ENCODE data around the gene TLR6.

Gene TLR6

DNA sequence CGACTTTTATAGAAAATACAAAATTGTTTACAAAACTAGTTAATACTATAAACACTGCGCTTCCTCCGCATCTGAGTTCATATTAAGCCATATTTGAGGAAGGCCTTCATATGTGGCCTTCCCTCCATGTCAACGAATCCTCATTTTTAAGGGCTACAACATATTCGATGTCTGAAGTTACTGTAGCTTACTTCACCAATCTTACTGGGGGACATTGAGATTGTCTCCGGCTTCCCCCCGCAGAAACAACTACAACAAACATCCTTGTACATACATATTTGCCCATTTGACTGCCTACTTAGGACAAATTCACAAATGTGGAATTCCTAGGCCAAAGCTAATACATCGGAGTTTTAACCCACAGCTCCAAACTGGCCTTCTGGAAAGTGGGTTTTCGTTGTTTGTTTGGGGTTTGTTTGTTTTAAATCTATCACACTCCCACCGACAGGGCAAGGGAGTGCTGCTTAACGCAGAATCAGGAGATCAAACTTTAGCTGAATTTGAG lies 10.4 kb upstream of the TLR6 start:
- DNase-seq: no peak

DNA sequence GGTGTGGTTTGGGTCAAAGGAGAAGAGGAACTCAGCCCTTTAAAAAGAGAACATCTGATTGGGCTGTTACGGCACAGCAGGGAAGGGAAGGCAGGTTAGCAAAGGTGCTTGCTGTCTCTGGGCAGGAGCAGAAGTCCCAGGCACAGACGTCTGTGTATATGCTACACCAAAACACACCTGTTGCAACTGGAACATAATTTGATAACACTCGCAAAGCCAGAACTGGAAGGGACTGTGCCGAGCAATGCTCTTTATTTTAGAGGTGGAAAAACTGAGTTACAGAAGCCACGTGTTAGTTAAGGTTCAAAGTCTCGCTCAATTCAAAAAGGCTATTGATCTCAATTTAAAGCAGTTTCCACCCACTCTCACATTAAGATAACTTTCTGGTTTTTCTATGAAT lies 8.8 kb upstream of the TLR6 start:
- DNase-seq: peak in 1 of 2 experiments; percentile 21

DNA sequence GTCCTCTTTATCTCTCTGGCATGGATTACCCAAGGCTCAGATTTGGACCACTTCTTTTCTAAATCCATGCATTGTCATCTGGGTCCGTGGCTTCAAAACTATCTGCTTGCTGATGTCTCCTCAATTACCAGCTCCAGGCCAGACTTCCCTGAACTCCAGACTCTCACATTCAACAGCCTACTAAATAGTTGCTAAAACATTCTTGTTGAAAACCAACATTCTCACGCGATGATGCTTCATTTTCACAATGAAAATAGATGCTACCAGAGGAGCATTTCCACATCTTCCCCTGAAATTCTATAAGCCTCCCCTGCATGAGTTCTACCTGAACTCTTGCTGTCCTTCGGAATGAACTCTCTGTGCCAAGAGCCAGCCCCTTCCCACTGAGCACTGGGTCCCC lies 5.2 kb upstream of the TLR6 start:
- no peak for DNase-seq

- peak; percentile 44 to 49 for DNase-seq
Observed at GRCh38 chr4:38860788-38861424, 4.3 kb upstream of the TLR6 start.

- no peak for DNase-seq
Observed at GRCh38 chr4:38859501-38859900, 2.9 kb upstream of the TLR6 start.

DNA sequence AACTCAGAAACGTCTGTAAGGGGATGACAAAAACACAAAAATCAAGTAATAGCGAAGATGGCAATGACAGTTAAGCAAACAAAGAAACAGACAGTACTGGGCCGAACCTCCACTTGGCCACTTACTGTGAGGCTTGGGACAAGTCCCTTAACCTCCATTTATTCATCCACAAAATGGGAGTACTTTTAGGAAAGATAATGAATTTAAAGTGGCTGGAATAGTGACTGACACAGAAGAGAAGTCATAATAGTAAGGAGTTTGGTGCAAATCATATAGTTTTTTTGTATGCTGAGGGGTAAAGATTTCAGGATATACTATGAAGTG lies 1.4 kb upstream of the TLR6 start:
- no peak for DNase-seq

GRCh38 chr4:38857354-38858096 lies 908 bp upstream of the TLR6 start:
- DNase-seq: peak in 1 of 2 experiments; percentile 42

GRCh38 chr4:38856046-38856445 lies 571 bp downstream of the TLR6 start:
- DNase-seq: no peak

DNA sequence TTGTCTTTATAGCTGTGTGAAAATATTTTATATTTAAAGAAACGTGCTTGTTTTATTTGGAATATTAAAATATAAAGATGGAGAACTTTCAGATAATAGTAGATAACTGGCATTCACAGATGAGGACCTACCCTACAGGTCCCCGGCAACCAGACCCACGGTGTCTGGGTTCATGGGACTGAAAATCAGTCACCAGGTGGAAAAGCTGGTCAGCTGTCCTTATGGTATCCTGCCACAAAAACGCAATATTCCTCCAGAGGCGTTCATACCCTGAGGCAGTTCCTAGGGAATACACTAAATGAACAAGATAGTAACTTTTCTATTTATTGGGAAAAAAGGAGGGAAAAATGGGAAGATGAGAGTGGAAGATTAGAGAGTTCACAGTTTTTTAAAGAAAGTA lies 1.2 kb downstream of the TLR6 start:
- no peak for DNase-seq

DNA sequence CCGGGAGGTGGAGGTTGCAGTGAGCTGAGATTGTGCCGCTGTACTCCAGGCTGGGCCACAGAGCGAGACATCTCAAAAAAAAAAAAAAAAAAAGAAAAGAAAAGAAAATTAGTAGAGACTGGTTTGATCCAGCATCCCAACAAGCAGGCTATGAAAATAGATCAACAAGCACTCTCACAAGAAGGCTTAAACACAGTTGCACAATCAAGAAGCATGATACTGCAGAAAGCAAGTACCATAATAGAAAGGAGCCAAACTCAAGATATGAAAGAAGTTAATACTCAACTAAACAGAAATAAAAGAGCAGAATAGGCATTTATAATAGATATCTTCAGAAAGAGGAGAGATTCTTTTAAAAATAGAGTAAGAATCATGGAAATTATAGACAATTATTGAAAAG lies 10.6 kb downstream of the TLR6 start:
- no peak for DNase-seq

DNA sequence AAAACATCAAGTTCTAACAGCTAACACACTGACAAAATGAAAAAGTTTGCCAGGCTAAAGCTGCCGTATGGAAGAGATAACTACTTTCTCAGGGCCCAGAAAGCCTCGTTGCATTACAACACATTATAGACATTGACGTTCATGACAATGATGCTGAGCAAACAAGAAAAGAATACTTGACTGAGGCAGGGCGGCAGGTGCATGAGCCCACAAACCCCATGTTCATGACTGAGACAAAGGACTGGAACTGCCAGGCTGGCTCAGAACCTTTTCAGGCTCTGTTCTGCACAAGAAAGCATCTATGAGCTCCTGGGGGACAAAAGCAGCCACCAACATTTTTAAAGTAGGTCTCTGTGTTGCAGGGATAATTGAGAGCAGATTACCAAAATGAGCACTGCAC lies 13.6 kb downstream of the TLR6 start:
- no peak for DNase-seq

DNA sequence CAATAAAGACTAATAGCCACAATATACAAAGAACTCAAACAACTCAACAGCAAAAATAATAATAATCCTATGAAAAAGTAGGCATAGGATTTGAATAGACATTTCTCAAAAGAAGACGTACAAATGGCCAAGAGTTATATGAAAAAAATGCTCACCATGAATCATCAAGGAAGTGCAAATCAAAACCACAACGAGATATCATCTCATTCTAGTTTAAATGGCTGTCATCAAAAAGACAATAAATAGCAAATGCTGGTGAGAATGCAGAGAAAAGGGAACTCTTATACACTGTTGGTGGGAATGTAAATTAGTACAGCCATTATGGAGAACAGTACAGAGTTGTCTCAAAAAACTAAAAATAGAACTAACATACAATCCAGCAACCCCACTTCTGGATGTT lies 18.8 kb downstream of the TLR6 start:
- DNase-seq: no peak

DNA sequence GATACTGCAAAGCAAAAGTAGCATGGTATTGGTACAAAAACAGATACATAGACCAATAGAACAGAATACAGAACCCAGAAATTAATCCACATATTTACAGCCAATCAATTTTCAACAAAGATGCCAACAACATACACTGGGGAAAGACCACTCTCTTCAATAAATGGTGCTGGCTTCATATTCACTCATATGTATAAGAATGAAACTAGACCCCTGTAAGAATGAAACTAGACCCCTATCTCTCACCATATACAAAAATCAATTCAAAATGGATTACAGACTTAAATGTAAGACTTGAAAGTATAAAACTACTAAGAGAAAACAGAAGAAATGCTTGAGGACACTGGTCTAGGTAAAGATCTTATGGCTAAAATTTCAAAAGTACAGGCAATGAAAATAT lies 19.3 kb downstream of the TLR6 start:
- no peak for DNase-seq

DNA sequence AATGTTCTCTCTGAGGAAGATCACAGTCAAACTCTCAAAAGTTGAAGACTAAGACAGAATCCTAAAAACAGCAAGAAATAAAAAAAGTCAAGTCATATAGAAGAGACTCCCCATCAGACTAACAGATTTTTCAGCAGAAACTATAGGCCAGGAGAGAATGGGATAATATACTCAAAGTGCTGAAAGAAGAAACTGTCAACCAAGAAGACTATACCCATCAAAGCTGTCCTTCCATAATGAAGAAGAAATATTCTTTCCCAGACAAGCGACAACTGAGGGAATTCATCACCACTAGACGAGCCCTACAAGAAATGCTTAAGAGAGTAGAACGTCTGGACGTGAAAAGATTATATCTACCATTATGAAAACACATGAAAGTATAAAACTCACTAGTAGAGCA lies 22.0 kb downstream of the TLR6 start:
- no peak for DNase-seq

DNA sequence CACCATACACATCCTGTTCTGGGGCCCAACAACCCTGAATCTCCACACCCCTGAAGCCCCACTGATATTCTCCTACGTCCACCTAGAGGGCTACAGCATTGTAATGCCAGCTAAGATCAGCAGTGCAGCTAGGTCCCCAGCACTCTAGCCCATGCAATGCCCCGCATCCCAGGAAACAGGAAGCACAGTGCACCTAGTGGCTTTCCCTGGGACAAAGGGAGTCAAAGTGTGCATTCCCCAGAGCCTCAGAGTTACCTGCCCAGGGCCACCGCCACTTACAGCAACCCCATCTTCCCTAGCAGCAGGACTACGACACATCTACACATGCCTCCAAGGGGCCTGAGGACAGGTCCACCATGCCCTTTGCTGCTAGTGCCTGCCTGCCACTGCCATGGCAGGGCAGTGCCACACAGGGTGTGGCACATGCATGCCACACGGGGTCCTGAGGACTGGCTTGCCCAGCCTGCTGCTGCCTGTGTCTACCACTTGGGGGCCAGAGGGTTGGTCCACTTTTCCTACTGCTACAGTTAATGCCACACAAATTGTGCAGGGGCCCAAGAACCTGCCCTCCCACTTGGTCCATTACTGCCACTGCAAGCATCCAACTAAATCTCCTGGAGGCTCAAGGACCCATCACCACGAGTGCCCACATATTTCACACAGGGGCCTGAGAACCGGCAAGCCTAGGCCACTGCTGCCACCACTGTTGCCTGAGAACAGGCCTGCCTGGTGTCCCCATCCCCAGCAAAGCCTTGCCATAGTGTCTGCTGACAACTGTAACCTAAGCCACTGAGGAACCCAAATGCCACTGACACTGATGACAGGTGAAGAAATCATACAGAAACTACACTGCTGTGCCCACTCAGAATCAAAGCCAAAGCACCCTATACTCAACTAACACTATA lies 23.7 kb downstream of the TLR6 start:
- DNase-seq: no peak

- no peak for DNase-seq
Observed at GRCh38 chr4:38832206-38832605, 24.4 kb downstream of the TLR6 start.

- no peak for DNase-seq
Observed at GRCh38 chr4:38831653-38832052, 25.0 kb downstream of the TLR6 start.

DNA sequence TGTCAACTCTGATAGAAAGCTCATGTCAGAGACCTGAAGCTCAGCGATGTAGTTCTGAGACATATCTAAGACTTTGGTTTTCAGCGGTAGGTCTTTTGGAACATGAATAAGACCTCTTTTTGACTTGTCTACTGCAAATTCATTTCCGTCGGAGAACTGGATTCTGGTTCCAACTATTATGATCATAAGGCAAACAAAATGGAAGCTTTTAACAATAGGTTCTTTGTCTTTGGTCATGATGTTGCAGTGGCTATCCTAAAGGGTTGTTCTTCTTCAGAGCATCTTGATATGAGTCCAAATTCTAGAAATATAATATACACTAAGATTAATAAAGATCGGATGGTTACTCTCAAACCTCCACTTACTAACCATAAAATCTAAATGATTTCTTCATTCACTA lies 27.4 kb downstream of the TLR6 start:
- no peak for DNase-seq

DNA sequence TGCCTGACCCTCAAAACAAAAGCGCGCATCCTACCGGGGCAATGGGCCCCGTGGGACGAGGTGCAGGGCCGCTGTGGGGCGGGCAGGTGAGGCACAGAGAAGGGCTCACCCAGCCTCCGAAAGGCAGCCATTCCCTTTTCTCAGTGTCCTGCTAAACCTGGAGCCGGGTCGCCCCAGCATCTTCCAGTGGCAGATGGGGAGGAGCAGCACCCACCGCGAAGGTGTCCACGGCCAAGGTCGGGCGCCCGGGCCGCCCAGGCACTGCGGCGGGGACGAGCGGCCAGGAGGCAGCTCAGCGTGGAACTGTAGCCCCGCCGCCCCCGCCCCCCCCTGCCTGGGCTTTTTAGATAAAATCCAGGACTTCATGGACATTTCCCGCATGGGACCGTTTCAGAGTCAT lies 32.9 kb downstream of the TLR6 start:
- DNase-seq: no peak

GRCh38 chr4:38822748-38823303 lies 33.8 kb downstream of the TLR6 start:
- no peak for DNase-seq

GRCh38 chr4:38821739-38822138 lies 34.9 kb downstream of the TLR6 start:
- no peak for DNase-seq

GRCh38 chr4:38820329-38821061 lies 36.1 kb downstream of the TLR6 start:
- no peak for DNase-seq

- DNase-seq: no peak
Observed at GRCh38 chr4:38819569-38819968, 37.0 kb downstream of the TLR6 start.

Data from stimulated activated CD4-positive, alpha-beta T cell treated with anti-CD3 and anti-CD28 coated beads, Interleukin-4, amount 100 ng/mL, for 4 hours (primary cell).